HG03097 (cell line): ENCODE results near the gene ZNF467.

Experiments used
- ATAC-seq: cut with Tn5 transposase; IDR thresholded peaks from one replicate; pipeline ENCODE4 v1.9.1; 2021; ENCODE audit not compliant: unreplicated experiment, low FRiP score

Gene ZNF467

GRCh38 chr7:149787428-149788299 lies 14.3 kb upstream of the ZNF467 start:
- ATAC-seq: no peak

- no peak for ATAC-seq
Observed at GRCh38 chr7:149785983-149786382, 12.6 kb upstream of the ZNF467 start.

- ATAC-seq: no peak
Observed at GRCh38 chr7:149785402-149785801, 12.0 kb upstream of the ZNF467 start.

- ATAC-seq: no peak
Observed at GRCh38 chr7:149784251-149784608, 10.8 kb upstream of the ZNF467 start.

- no peak for ATAC-seq
Observed at GRCh38 chr7:149783386-149784250, 10.2 kb upstream of the ZNF467 start.

- ATAC-seq: no peak
Observed at GRCh38 chr7:149782682-149783345, 9.4 kb upstream of the ZNF467 start.

- no peak for ATAC-seq
Observed at GRCh38 chr7:149781921-149782320, 8.5 kb upstream of the ZNF467 start.

GRCh38 chr7:149780636-149781419 lies 7.4 kb upstream of the ZNF467 start:
- no peak for ATAC-seq

GRCh38 chr7:149780056-149780455 lies 6.7 kb upstream of the ZNF467 start:
- no peak for ATAC-seq

GRCh38 chr7:149779502-149779805 lies 6.1 kb upstream of the ZNF467 start:
- no peak for ATAC-seq

GRCh38 chr7:149778696-149779501 lies 5.5 kb upstream of the ZNF467 start:
- ATAC-seq: no peak

GRCh38 chr7:149778327-149778637 lies 4.9 kb upstream of the ZNF467 start:
- no peak for ATAC-seq

GRCh38 chr7:149777551-149778326 lies 4.4 kb upstream of the ZNF467 start:
- no peak for ATAC-seq

GRCh38 chr7:149776848-149777407 lies 3.5 kb upstream of the ZNF467 start:
- ATAC-seq: no peak

- no peak for ATAC-seq
Observed at GRCh38 chr7:149776289-149776688, 2.9 kb upstream of the ZNF467 start.

GRCh38 chr7:149775176-149775556 lies 1.8 kb upstream of the ZNF467 start:
- no peak for ATAC-seq

GRCh38 chr7:149774237-149775175 lies 1.1 kb upstream of the ZNF467 start:
- ATAC-seq: no peak

- ATAC-seq: no peak
Observed at GRCh38 chr7:149772956-149773434, 393 bp downstream of the ZNF467 start.
